ENCODE measurements around the gene KRTAP5-4. TPM values are rescaled to one million over a fixed set of nuclear protein-coding genes. Genes with fewer than 3 reads are reported as not detected.
"Not testable (repeated sequence)": the region's sequence is repeated elsewhere in the genome, so short reads cannot be mapped to it uniquely, and the experiment has no call there.

Gene KRTAP5-4
- not detected in 2 replicates for total RNA-seq (2014; rRNA removed; shearing (Covaris generic))

GRCh38 chr11:1622086-1622485, at the start of gene KRTAP5-4:
KRTAP5-4 (minus strand) TSS chr11:1622138; CDS start chr11:1622093, 45 bp downstream.
- no peaks in the 10 kb centered on the region for H3K4me1 ChIP-seq
- H3K27me3 ChIP-seq = peaks cover 7% of the 10 kb centered on the region; the same call in 1 of the 2 replicates
- no peaks in the 10 kb centered on the region for H3K36me3 ChIP-seq
- no peaks in the 10 kb centered on the region for H3K9me3 ChIP-seq (replicated peaks)
- no peak within 1 kb of the TSS for H3K4me3 ChIP-seq
- no peak within 1 kb of the TSS for H3K27ac ChIP-seq
- no peak for DNase-seq

- H3K4me3 ChIP-seq = no peak overlapping the region
These were observed 49.7 kb upstream of the KRTAP5-4 start for GRCh38 chr11:1671658-1672057.

GRCh38 chr11:1670905-1671371, 49.0 kb upstream of the KRTAP5-4 start:
- no peaks in the 10 kb centered on the region for H3K36me3 ChIP-seq
- no peaks in the 10 kb centered on the region for H3K9me3 ChIP-seq (replicated peaks)
- peaks cover 2% of the 10 kb centered on the region; the same call in 1 of the 2 replicates for H3K27me3 ChIP-seq
- H3K4me3 ChIP-seq = no peak overlapping the region
- no peak for DNase-seq
- H3K27ac ChIP-seq = no peak overlapping the region
- H3K4me1 ChIP-seq = no peaks in the 10 kb centered on the region

More at GRCh38 chr11:1671658-1672057, 49.7 kb upstream of the KRTAP5-4 start:
- Histone ChIP-seq H3K27me3 (peaks cover 3% of the 10 kb centered on the region; the same call in 1 of the 2 replicates), H3K36me3 (no peaks in the 10 kb centered on the region), H3K9me3 (replicated peaks) (no peaks in the 10 kb centered on the region), H3K4me1 (no peaks in the 10 kb centered on the region), H3K27ac (no peak overlapping the region)
- DNase-seq = no peak

- not testable (repeated sequence) for H3K4me1 ChIP-seq; DNase-seq; H3K36me3 ChIP-seq; H3K9me3 ChIP-seq (replicated peaks); H3K27me3 ChIP-seq; H3K4me3 ChIP-seq; H3K27ac ChIP-seq
These were observed 48.5 kb upstream of the KRTAP5-4 start for GRCh38 chr11:1670457-1670856.

- no peaks in the 10 kb centered on the region for H3K36me3 ChIP-seq
- no peak overlapping the region for H3K4me3 ChIP-seq
- H3K27me3 ChIP-seq = peaks cover 2% of the 10 kb centered on the region; the same call in 1 of the 2 replicates
- H3K27ac ChIP-seq = no peak overlapping the region
- no peaks in the 10 kb centered on the region for H3K9me3 ChIP-seq (replicated peaks)
- H3K4me1 ChIP-seq = no peaks in the 10 kb centered on the region
- DNase-seq = no peak
These were observed 47.7 kb upstream of the KRTAP5-4 start for GRCh38 chr11:1669546-1670218.

- DNase-seq = no peak
- no peaks in the 10 kb centered on the region for H3K9me3 ChIP-seq (replicated peaks)
- no peaks in the 10 kb centered on the region for H3K4me1 ChIP-seq
- H3K27me3 ChIP-seq = peaks cover 2% of the 10 kb centered on the region; the same call in 1 of the 2 replicates
- H3K36me3 ChIP-seq = no peaks in the 10 kb centered on the region
- no peak overlapping the region for H3K27ac ChIP-seq
- H3K4me3 ChIP-seq = no peak overlapping the region
These were observed 47.1 kb upstream of the KRTAP5-4 start for GRCh38 chr11:1668911-1669473.

GRCh38 chr11:1667906-1668305, 46.0 kb upstream of the KRTAP5-4 start:
- no peaks in the 10 kb centered on the region for H3K4me1 ChIP-seq
- no peaks in the 10 kb centered on the region for H3K36me3 ChIP-seq
- DNase-seq = no peak
- H3K9me3 ChIP-seq (replicated peaks) = no peaks in the 10 kb centered on the region
- peaks cover 2% of the 10 kb centered on the region; the same call in 1 of the 2 replicates for H3K27me3 ChIP-seq
- H3K27ac ChIP-seq = no peak overlapping the region
- no peak overlapping the region for H3K4me3 ChIP-seq

- H3K27ac ChIP-seq = no peak overlapping the region
- H3K4me1 ChIP-seq = no peaks in the 10 kb centered on the region
- H3K36me3 ChIP-seq = no peaks in the 10 kb centered on the region
- no peaks in the 10 kb centered on the region for H3K9me3 ChIP-seq (replicated peaks)
- no peak overlapping the region for H3K4me3 ChIP-seq
- H3K27me3 ChIP-seq = peaks cover 2% of the 10 kb centered on the region; the same call in 1 of the 2 replicates
- DNase-seq = no peak
These were observed 45.3 kb upstream of the KRTAP5-4 start for GRCh38 chr11:1667121-1667850.

GRCh38 chr11:1665313-1665712, 43.4 kb upstream of the KRTAP5-4 start:
- H3K36me3 ChIP-seq = no peaks in the 10 kb centered on the region
- no peaks in the 10 kb centered on the region for H3K4me1 ChIP-seq

GRCh38 chr11:1662699-1663283, 40.9 kb upstream of the KRTAP5-4 start:
- not testable (repeated sequence) for H3K9me3 ChIP-seq (replicated peaks); H3K27me3 ChIP-seq; H3K4me1 ChIP-seq; DNase-seq; H3K27ac ChIP-seq; H3K4me3 ChIP-seq; H3K36me3 ChIP-seq

More at GRCh38 chr11:1665313-1665712, 43.4 kb upstream of the KRTAP5-4 start:
- H3K27me3 ChIP-seq = peaks cover 2% of the 10 kb centered on the region; the same call in 1 of the 2 replicates
- H3K4me3 ChIP-seq = no peak overlapping the region
- no peak for DNase-seq
- H3K9me3 ChIP-seq (replicated peaks) = no peaks in the 10 kb centered on the region
- H3K27ac ChIP-seq = no peak overlapping the region

- not testable (repeated sequence) for DNase-seq; H3K27me3 ChIP-seq; H3K4me1 ChIP-seq; H3K36me3 ChIP-seq; H3K4me3 ChIP-seq; H3K9me3 ChIP-seq (replicated peaks); H3K27ac ChIP-seq
These were observed 39.7 kb upstream of the KRTAP5-4 start for GRCh38 chr11:1661454-1662269.

- Histone ChIP-seq H3K36me3 (no peaks in the 10 kb centered on the region), H3K4me3 (no peak overlapping the region), H3K27me3 (no peaks in the 10 kb centered on the region), H3K4me1 (peaks cover 15% of the 10 kb centered on the region), H3K27ac (no peak overlapping the region), H3K9me3 (replicated peaks) (no peaks in the 10 kb centered on the region)
- DNase-seq = no peak
These were observed 38.4 kb upstream of the KRTAP5-4 start for GRCh38 chr11:1660111-1660867.

- no peak for DNase-seq
- Histone ChIP-seq H3K4me3 (no peak overlapping the region), H3K36me3 (no peaks in the 10 kb centered on the region), H3K27me3 (no peaks in the 10 kb centered on the region), H3K4me1 (peaks cover 21% of the 10 kb centered on the region), H3K27ac (no peak overlapping the region), H3K9me3 (replicated peaks) (no peaks in the 10 kb centered on the region)
These were observed 37.6 kb upstream of the KRTAP5-4 start for GRCh38 chr11:1659506-1659905.
